Mesendoderm (in vitro differentiated cells): ENCODE measurements around the gene GULP1.

ENCODE experiments used
- DNase-seq: peaks from one replicate; pipeline ENCODE4 v3.0.0; 2013
- H2AK5ac ChIP-seq: 2 replicates; pipeline ENCODE4 v1.6.1; 2013; ENCODE audit warnings: low read length, inconsistent platforms
- H2BK120ac ChIP-seq: 2 replicates; pipeline ENCODE4 v1.6.1; 2013; ENCODE audit warnings: low read depth, mild to moderate bottlenecking, low read length, moderate library complexity, mixed read lengths
- H2BK15ac ChIP-seq: replicated peaks from 2 replicates; pipeline ENCODE4 v1.6.1; 2013; ENCODE audit warnings: low read depth, mild to moderate bottlenecking, moderate library complexity
- H2BK5ac ChIP-seq: 2 replicates; pipeline ENCODE4 v1.6.1; 2013; ENCODE audit warnings: low read length, inconsistent platforms
- H3K18ac ChIP-seq: 2 replicates; pipeline ENCODE4 v1.6.1; 2013; ENCODE audit warnings: mild to moderate bottlenecking, low read length, mixed read lengths
- H3K23ac ChIP-seq: one replicate; pipeline ENCODE4 v1.6.1; 2013; ENCODE audit warnings: low read length
- H3K27ac ChIP-seq: 2 replicates; pipeline ENCODE4 v1.5.1; 2013; ENCODE audit warnings: low read depth, mild to moderate bottlenecking, inconsistent platforms, low read length, moderate library complexity
- H3K27me3 ChIP-seq: 2 replicates; pipeline ENCODE4 v1.6.1; 2013; ENCODE audit warnings: low read length, control low read depth, mild to moderate bottlenecking, inconsistent platforms; ENCODE audit not compliant: insufficient read depth, poor library complexity
- H3K36me3 ChIP-seq: 2 replicates; pipeline ENCODE4 v1.6.1; 2013; ENCODE audit warnings: low read length, inconsistent platforms; ENCODE audit not compliant: control insufficient read depth, insufficient read depth
- H3K4ac ChIP-seq: one replicate; pipeline ENCODE4 v1.6.1; 2013; ENCODE audit warnings: low read depth, mild to moderate bottlenecking, low read length, moderate library complexity
- H3K4me1 ChIP-seq: 2 replicates; pipeline ENCODE4 v1.6.1; 2013; ENCODE audit warnings: low read depth, low read length, inconsistent platforms; ENCODE audit not compliant: control insufficient read depth
- H3K4me2 ChIP-seq: 2 replicates; pipeline ENCODE4 v1.6.1; 2013; ENCODE audit warnings: low read length
- H3K4me3 ChIP-seq: 2 replicates; pipeline ENCODE4 v1.5.1; 2013; ENCODE audit warnings: mild to moderate bottlenecking, low read length
- H3K56ac ChIP-seq: one replicate; pipeline ENCODE4 v1.6.1; 2013; ENCODE audit warnings: low read length
- H3K79me1 ChIP-seq: 2 replicates; pipeline ENCODE4 v1.6.1; 2013; ENCODE audit warnings: low read length, inconsistent platforms
- H3K79me2 ChIP-seq: 2 replicates; pipeline ENCODE4 v1.6.1; 2013; ENCODE audit warnings: mild to moderate bottlenecking, low read length; ENCODE audit not compliant: control insufficient read depth, insufficient read depth
- H3K9ac ChIP-seq: 2 replicates; pipeline ENCODE4 v1.6.1; 2013; ENCODE audit warnings: low read length, inconsistent platforms
- H4K5ac ChIP-seq: one replicate; pipeline ENCODE4 v1.6.1; 2013; ENCODE audit warnings: low read length
- H4K8ac ChIP-seq: one replicate; pipeline ENCODE4 v1.6.1; 2013; ENCODE audit warnings: low read depth, mild to moderate bottlenecking, control low read depth, low read length, moderate library complexity
- WGBS: extraction: QIAGEN DNeasy Blood & Tissue Kit; methylation state at CpG from one replicate; pipeline ENCODE4 v1.1.7; 2013; ENCODE audit warnings: low lambda C conversion rate, missing lambda C conversion rate; ENCODE audit not compliant: insufficient coverage; ENCODE audit errors: extremely low coverage; 5-methylcytosine and 5-hydroxymethylcytosine counted together

Gene GULP1

DNA sequence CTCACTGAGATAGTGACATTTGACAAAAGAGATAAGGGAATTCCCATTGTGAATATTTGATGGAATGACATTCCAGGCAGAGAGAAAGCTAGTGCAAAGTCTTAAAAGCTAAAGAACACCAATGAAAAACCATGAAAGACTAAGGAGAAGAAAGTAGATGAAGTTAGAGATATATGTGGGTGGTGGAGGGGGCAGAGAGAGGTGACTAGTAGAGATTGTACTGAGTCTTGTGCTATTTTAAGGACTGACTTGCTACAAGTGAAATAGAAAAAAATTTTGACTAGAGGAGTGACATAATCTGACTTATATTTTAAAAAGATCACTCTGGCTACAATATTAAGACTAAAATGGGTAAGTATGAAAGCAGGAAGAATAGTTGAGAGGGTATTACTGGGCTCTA is 35.3 kb upstream of the GULP1 start:
- no peak overlapping the region for H4K5ac ChIP-seq
- H3K23ac ChIP-seq = no peak overlapping the region
- H2BK15ac ChIP-seq = no peak overlapping the region
- H3K27ac ChIP-seq = no peak overlapping the region
- H3K56ac ChIP-seq = no peak overlapping the region
- no peak overlapping the region for H3K4me2 ChIP-seq
- no peak overlapping the region for H3K4me3 ChIP-seq
- no peak overlapping the region for H4K8ac ChIP-seq
- no peaks in the 10 kb centered on the region for H3K4me1 ChIP-seq
- H3K9ac ChIP-seq = no peak overlapping the region
- H3K18ac ChIP-seq = no peak overlapping the region
- no peaks in the 10 kb centered on the region for H3K36me3 ChIP-seq
- H3K79me2 ChIP-seq = no peaks in the 10 kb centered on the region
- no peak overlapping the region for H2BK120ac ChIP-seq
- H2BK5ac ChIP-seq = no peak overlapping the region
- no peak overlapping the region for H2AK5ac ChIP-seq
- H3K27me3 ChIP-seq = no peaks in the 10 kb centered on the region
- DNase-seq = no peak
- H3K4ac ChIP-seq = no peak overlapping the region
- H3K79me1 ChIP-seq = no peaks in the 10 kb centered on the region

DNA sequence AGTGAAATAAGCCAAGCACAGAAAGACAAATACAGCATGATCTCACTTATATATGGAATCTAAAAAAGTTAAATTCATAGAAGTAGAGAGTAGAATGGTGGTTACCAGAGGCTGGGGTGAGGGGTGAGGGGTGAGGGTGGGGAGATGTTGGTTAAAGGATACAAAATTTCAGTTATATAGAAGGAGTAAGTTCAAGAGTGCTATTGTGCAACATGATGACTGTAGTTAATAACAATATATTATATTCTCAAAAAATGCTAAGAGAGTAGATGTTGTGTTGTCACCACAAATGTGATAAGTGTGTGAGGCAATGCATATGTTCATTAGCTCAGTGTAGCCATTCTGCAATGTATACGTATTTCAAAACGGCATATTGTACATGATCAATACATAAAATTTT is 26.4 kb upstream of the GULP1 start:
- Histone ChIP-seq H3K9ac (no peak overlapping the region), H3K4me3 (no peak overlapping the region), H3K4me2 (no peak overlapping the region), H3K23ac (no peak overlapping the region), H3K27me3 (no peaks in the 10 kb centered on the region), H2BK15ac (no peak overlapping the region), H3K79me2 (no peaks in the 10 kb centered on the region), H3K4me1 (no peaks in the 10 kb centered on the region), H3K36me3 (no peaks in the 10 kb centered on the region), H2BK5ac (no peak overlapping the region), H4K8ac (no peak overlapping the region), H3K27ac (no peak overlapping the region), H2AK5ac (no peak overlapping the region), H4K5ac (no peak overlapping the region), H3K56ac (no peak overlapping the region), H3K18ac (no peak overlapping the region), H3K79me1 (no peaks in the 10 kb centered on the region), H2BK120ac (no peak overlapping the region), H3K4ac (no peak overlapping the region)
- WGBS = no CpG with 5 or more reads among the region's 2 CpGs
- DNase-seq = no peak

DNA sequence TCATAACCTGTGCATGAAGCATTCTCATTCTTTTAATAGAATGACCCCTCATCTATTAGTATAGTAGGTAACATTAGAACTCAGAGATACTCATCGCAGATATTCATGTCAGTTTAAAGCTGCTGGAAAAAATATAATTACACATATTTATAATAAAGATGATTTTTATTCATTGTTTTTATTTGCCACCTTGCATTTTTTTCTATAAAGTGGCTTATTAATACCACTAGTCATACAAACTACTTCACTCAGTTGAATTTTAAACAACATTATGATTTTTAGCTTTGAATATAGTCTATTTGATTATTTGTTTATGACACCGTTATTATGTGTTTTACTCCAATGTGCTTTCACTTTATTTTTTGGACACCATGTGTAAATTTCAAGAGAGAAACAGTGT is 23.9 kb upstream of the GULP1 start:
- H3K56ac ChIP-seq = no peak overlapping the region
- no peaks in the 10 kb centered on the region for H3K27me3 ChIP-seq
- no peak overlapping the region for H2BK5ac ChIP-seq
- WGBS = no CpG with 5 or more reads among the region's 2 CpGs
- H3K27ac ChIP-seq = no peak overlapping the region
- H3K4me1 ChIP-seq = no peaks in the 10 kb centered on the region
- no peak overlapping the region for H4K8ac ChIP-seq
- H3K36me3 ChIP-seq = no peaks in the 10 kb centered on the region
- no peaks in the 10 kb centered on the region for H3K79me2 ChIP-seq
- no peak overlapping the region for H3K4ac ChIP-seq
- no peak overlapping the region for H3K4me3 ChIP-seq
- H3K18ac ChIP-seq = no peak overlapping the region
- no peak overlapping the region for H4K5ac ChIP-seq
- no peak overlapping the region for H2BK120ac ChIP-seq
- no peak for DNase-seq
- H3K9ac ChIP-seq = no peak overlapping the region
- H3K23ac ChIP-seq = no peak overlapping the region
- no peak overlapping the region for H2BK15ac ChIP-seq
- no peak overlapping the region for H2AK5ac ChIP-seq
- no peaks in the 10 kb centered on the region for H3K79me1 ChIP-seq
- H3K4me2 ChIP-seq = no peak overlapping the region

DNA sequence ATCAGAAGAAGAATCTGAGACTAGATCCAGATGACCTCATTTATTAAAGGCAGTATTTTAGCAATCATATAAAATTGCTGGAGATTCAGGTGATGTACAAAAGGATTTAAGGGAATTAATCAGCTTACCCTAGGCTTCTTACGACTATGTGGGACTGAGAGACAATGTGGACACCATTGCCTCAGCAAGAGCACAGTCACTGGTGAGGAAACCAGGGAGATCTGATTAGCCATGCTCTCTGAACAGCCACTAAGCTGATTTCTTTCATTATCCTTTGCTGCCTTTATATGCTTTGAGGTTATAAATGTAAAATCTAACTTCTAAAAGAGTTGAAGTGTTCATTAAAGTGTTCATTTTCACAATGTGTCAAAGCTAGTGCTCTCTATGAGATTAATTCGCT is 22.7 kb upstream of the GULP1 start:
- DNase-seq = no peak
- H3K27me3 ChIP-seq = no peaks in the 10 kb centered on the region
- WGBS = no CpG with 5 or more reads among the region's 2 CpGs
- no peak overlapping the region for H3K4me3 ChIP-seq
- H3K4me1 ChIP-seq = no peaks in the 10 kb centered on the region
- H2AK5ac ChIP-seq = no peak overlapping the region
- no peak overlapping the region for H3K4me2 ChIP-seq
- H3K79me2 ChIP-seq = no peaks in the 10 kb centered on the region
- H3K18ac ChIP-seq = no peak overlapping the region
- H3K27ac ChIP-seq = no peak overlapping the region
- no peak overlapping the region for H4K8ac ChIP-seq
- H3K36me3 ChIP-seq = no peaks in the 10 kb centered on the region
- no peak overlapping the region for H3K23ac ChIP-seq
- no peak overlapping the region for H3K56ac ChIP-seq
- no peaks in the 10 kb centered on the region for H3K79me1 ChIP-seq
- no peak overlapping the region for H2BK5ac ChIP-seq
- H4K5ac ChIP-seq = no peak overlapping the region
- H2BK15ac ChIP-seq = no peak overlapping the region
- no peak overlapping the region for H2BK120ac ChIP-seq
- H3K4ac ChIP-seq = no peak overlapping the region
- no peak overlapping the region for H3K9ac ChIP-seq

DNA sequence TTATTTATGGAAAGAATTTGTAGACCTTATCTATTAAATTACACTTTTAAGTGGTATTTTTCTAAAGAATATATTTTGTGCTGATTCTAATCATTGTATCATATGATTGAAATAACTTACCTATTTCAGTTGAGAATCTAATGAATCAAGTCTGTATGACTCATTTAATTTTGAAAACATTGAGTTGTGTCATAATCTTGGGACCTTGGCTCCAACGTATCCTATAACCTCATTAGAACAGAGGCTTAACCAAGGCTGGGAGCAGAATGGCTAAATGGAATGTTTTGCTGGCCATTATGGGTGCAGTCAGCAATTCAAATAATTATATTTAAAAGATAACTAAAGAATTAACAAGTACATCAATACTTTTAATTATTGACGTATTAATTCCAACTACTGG is 19.6 kb upstream of the GULP1 start:
- Histone ChIP-seq H3K79me2 (no peaks in the 10 kb centered on the region), H4K8ac (no peak overlapping the region), H4K5ac (no peak overlapping the region), H3K23ac (no peak overlapping the region), H3K18ac (no peak overlapping the region), H3K9ac (no peak overlapping the region), H3K4me2 (no peak overlapping the region), H3K4me3 (no peak overlapping the region), H2BK120ac (no peak overlapping the region), H3K4ac (no peak overlapping the region), H3K4me1 (no peaks in the 10 kb centered on the region), H2BK5ac (no peak overlapping the region), H3K36me3 (no peaks in the 10 kb centered on the region), H2BK15ac (no peak overlapping the region), H3K27ac (no peak overlapping the region), H2AK5ac (no peak overlapping the region), H3K79me1 (no peaks in the 10 kb centered on the region), H3K27me3 (no peaks in the 10 kb centered on the region), H3K56ac (no peak overlapping the region)
- no peak for DNase-seq
- no CpG with 5 or more reads among the region's 2 CpGs for WGBS

DNA sequence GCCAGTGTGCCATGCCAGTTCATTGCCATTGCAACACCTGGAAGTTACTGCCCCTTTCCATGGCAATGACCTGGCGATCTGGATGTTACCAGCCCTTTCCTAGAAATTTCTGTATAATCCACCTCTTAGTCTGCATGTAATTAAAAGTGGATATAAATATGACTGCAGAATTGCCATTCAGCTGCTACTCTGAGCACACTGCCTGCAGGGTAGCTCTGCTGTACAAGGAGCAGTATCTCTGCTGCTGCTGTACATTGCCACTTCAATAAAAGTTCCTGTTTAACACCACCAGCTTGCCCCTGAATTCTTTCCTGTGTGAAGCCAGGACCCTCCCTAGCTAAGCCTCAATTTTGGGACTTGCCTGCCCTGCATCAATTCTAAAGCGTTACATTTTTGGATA is 17.4 kb upstream of the GULP1 start:
- H3K18ac ChIP-seq = no peak overlapping the region
- H2BK120ac ChIP-seq = no peak overlapping the region
- no peaks in the 10 kb centered on the region for H3K79me2 ChIP-seq
- H3K4me2 ChIP-seq = no peak overlapping the region
- no peak overlapping the region for H2BK15ac ChIP-seq
- no peak overlapping the region for H3K56ac ChIP-seq
- H3K36me3 ChIP-seq = no peaks in the 10 kb centered on the region
- H3K4me3 ChIP-seq = no peak overlapping the region
- no peaks in the 10 kb centered on the region for H3K27me3 ChIP-seq
- peaks cover 2% of the 10 kb centered on the region for H3K4me1 ChIP-seq
- no peak overlapping the region for H3K23ac ChIP-seq
- H2AK5ac ChIP-seq = no peak overlapping the region
- no peak overlapping the region for H3K27ac ChIP-seq
- H3K4ac ChIP-seq = no peak overlapping the region
- DNase-seq = no peak
- H3K9ac ChIP-seq = no peak overlapping the region
- no peak overlapping the region for H4K5ac ChIP-seq
- H2BK5ac ChIP-seq = no peak overlapping the region
- H3K79me1 ChIP-seq = no peaks in the 10 kb centered on the region
- no peak overlapping the region for H4K8ac ChIP-seq
- no CpG with 5 or more reads among the region's 2 CpGs for WGBS
